SK-N-SH treated with all-trans-retinoic acid at 6 μM for 48 hours (cell line): ENCODE results near the gene FAM114A2.

ENCODE experiments used
- ATAC-seq: fragments of 200-7000 bp; cut with Tn5 transposase; 3 replicates; pipeline ENCODE4 v1.9.1; 2020; ENCODE audit warnings: mild to moderate bottlenecking, moderate library complexity
- ARNTL ChIP-seq: fragments of 450-650 bp; formaldehyde crosslinking; IDR thresholded peaks from 2 replicates; pipeline ENCODE4 v1.5.0; 2020; ENCODE audit warnings: low read depth, mild to moderate bottlenecking, moderate library complexity, borderline replicate concordance
- BACH2 ChIP-seq: fragments of 250-450 bp; sonication (Bioruptor Pico); IDR thresholded peaks from 2 replicates; pipeline ENCODE4 v1.9.0; 2021; ENCODE audit warnings: mild to moderate bottlenecking, borderline replicate concordance
- CSDC2 ChIP-seq: fragments of 250-450 bp; sonication (Bioruptor Pico); IDR thresholded peaks from 2 replicates; pipeline ENCODE4 v1.5.0; 2020; ENCODE audit warnings: mild to moderate bottlenecking, moderate library complexity
- ESRRG ChIP-seq: fragments of 250-450 bp; sonication (Bioruptor Pico); IDR thresholded peaks from 2 replicates; pipeline ENCODE4 v1.6.1; 2021; ENCODE audit warnings: mild to moderate bottlenecking
- GLIS3 ChIP-seq: fragments of 250-450 bp; sonication (Bioruptor Pico); IDR thresholded peaks from 2 replicates; pipeline ENCODE4 v1.5.0; 2020; ENCODE audit warnings: mild to moderate bottlenecking, moderate library complexity
- ISL1 ChIP-seq: fragments of 250-450 bp; sonication (Bioruptor Pico); IDR thresholded peaks from 2 replicates; pipeline ENCODE4 v2.1.2; 2022; ENCODE audit warnings: mild to moderate bottlenecking, moderate library complexity
- OSR1 ChIP-seq: fragments of 250-450 bp; sonication (Bioruptor Pico); IDR thresholded peaks from 2 replicates; pipeline ENCODE4 v1.8.0; 2022; ENCODE audit warnings: moderate library complexity, mild to moderate bottlenecking, inconsistent platforms
- PATZ1 ChIP-seq: fragments of 250-450 bp; sonication (Bioruptor Pico); IDR thresholded peaks from 2 replicates; pipeline ENCODE4 v1.8.0; 2020; ENCODE audit warnings: mild to moderate bottlenecking, moderate library complexity, borderline replicate concordance
- POU6F1 ChIP-seq: fragments of 250-450 bp; sonication (Bioruptor Pico); IDR thresholded peaks from 2 replicates; pipeline ENCODE4 v1.8.0; 2021; ENCODE audit warnings: low read depth, mild to moderate bottlenecking, moderate library complexity, borderline replicate concordance
- PPARA ChIP-seq: fragments of 250-450 bp; sonication (Bioruptor Pico); IDR thresholded peaks from 2 replicates; pipeline ENCODE4 v1.5.0; 2020; ENCODE audit warnings: mild to moderate bottlenecking, borderline replicate concordance
- RARB ChIP-seq: fragments of 250-450 bp; sonication (Bioruptor Pico); IDR thresholded peaks from 2 replicates; pipeline ENCODE4 v1.8.0; 2021; ENCODE audit warnings: mild to moderate bottlenecking, moderate library complexity
- SNAI2 ChIP-seq: fragments of 250-450 bp; sonication (Bioruptor Pico); IDR thresholded peaks from 2 replicates; pipeline ENCODE4 v1.5.0; 2020; ENCODE audit warnings: mild to moderate bottlenecking, moderate library complexity
- TCF4 ChIP-seq: fragments of 250-450 bp; sonication (Bioruptor Pico); IDR thresholded peaks from 2 replicates; pipeline ENCODE4 v1.8.0; 2021; ENCODE audit warnings: mild to moderate bottlenecking, moderate library complexity, borderline replicate concordance
- TOX ChIP-seq: fragments of 250-450 bp; sonication (Bioruptor Pico); IDR thresholded peaks from 2 replicates; pipeline ENCODE4 v1.8.0; 2021; ENCODE audit warnings: mild to moderate bottlenecking, moderate library complexity, borderline replicate concordance
- TSHZ2 ChIP-seq: fragments of 250-450 bp; sonication (Bioruptor Pico); IDR thresholded peaks from 2 replicates; pipeline ENCODE4 v1.5.0; 2020; ENCODE audit warnings: mild to moderate bottlenecking, moderate library complexity
- ZC3H10 ChIP-seq: fragments of 250-450 bp; sonication (Bioruptor Pico); IDR thresholded peaks from 2 replicates; pipeline ENCODE4 v1.5.1; 2021; ENCODE audit warnings: mild to moderate bottlenecking, moderate library complexity
- ZFP3 ChIP-seq: fragments of 250-450 bp; sonication (Bioruptor Pico); IDR thresholded peaks from 2 replicates; pipeline ENCODE4 v1.5.0; 2020; ENCODE audit warnings: mild to moderate bottlenecking, moderate library complexity
- ZFP30 ChIP-seq: fragments of 450-650 bp; formaldehyde crosslinking; IDR thresholded peaks from 2 replicates; pipeline ENCODE4 v1.5.0; 2022; ENCODE audit warnings: mild to moderate bottlenecking, moderate library complexity
- ZNF565 ChIP-seq: fragments of 450-650 bp; formaldehyde crosslinking; conservative IDR thresholded peaks from 2 replicates; pipeline ENCODE4 v1.5.0; 2020; ENCODE audit warnings: low read depth, mild to moderate bottlenecking, moderate library complexity
- ZNF8 ChIP-seq: fragments of 450-650 bp; formaldehyde crosslinking; IDR thresholded peaks from 2 replicates; pipeline ENCODE4 v1.5.0; 2020; ENCODE audit warnings: mild to moderate bottlenecking, moderate library complexity
- TF ChIP-seq, protein P1 (sequence below): fragments of 250-450 bp; sonication (Bioruptor Pico); IDR thresholded peaks from 2 replicates; pipeline ENCODE4 v1.5.1; 2021; ENCODE audit warnings: mild to moderate bottlenecking, moderate library complexity
- TF ChIP-seq, protein P2 (sequence below): fragments of 250-450 bp; sonication (Bioruptor Pico); IDR thresholded peaks from 2 replicates; pipeline ENCODE4 v1.5.1; 2020; ENCODE audit warnings: low read depth, mild to moderate bottlenecking, moderate library complexity

Gene FAM114A2

GRCh38 chr5:154058055-154059038 is 19.6 kb upstream of the FAM114A2 start:
- no peak for ATAC-seq
- TF ChIP-seq TCF4 (CRISPR knock-in tag) (no peak), ZC3H10 (CRISPR knock-in tag) (no peak), TOX (no peak), PATZ1 (CRISPR knock-in tag) (no peak), PPARA (CRISPR knock-in tag) (no peak), POU6F1 (no peak), ESRRG (no peak), TSHZ2 (CRISPR knock-in tag) (no peak), ZFP30 (CRISPR knock-in tag) (no peak), RARB (CRISPR knock-in tag) (no peak), ZFP3 (CRISPR knock-in tag) (no peak), BACH2 (CRISPR knock-in tag) (no peak), CSDC2 (CRISPR knock-in tag) (no peak)

DNA sequence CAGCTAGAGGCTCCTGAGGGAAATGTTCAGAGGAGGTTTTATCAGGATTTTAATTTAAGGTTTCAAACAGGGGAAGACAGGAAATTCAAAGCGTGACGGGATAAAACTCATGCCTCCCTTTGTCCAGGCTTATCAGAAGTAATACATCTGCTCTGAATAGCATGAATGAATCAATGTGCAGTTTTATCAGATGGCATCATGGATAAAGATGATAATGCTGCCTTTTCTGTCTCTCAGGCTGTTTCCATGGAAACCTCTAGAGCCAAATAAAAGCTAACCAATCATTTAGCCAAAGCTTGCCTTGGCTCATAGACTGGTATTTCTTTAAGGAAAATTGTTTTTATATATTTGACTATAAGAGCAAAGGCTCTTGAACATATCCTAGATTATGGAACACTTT is 16.5 kb upstream of the FAM114A2 start:
- no peak for ATAC-seq
- TF ChIP-seq PATZ1 (CRISPR knock-in tag): no peak
- no peak for TF ChIP-seq PPARA (CRISPR knock-in tag)
- no peak for TF ChIP-seq CSDC2 (CRISPR knock-in tag)
- no peak for TF ChIP-seq TOX
- TF ChIP-seq, protein P1, sequence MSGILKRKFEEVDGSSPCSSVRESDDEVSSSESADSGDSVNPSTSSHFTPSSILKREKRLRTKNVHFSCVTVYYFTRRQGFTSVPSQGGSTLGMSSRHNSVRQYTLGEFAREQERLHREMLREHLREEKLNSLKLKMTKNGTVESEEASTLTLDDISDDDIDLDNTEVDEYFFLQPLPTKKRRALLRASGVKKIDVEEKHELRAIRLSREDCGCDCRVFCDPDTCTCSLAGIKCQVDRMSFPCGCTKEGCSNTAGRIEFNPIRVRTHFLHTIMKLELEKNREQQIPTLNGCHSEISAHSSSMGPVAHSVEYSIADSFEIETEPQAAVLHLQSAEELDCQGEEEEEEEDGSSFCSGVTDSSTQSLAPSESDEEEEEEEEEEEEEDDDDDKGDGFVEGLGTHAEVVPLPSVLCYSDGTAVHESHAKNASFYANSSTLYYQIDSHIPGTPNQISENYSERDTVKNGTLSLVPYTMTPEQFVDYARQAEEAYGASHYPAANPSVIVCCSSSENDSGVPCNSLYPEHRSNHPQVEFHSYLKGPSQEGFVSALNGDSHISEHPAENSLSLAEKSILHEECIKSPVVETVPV: no peak
- no peak for TF ChIP-seq ARNTL
- no peak for TF ChIP-seq ZFP3 (CRISPR knock-in tag)
- no peak for TF ChIP-seq SNAI2 (CRISPR knock-in tag)
- no peak for TF ChIP-seq BACH2 (CRISPR knock-in tag)
- TF ChIP-seq ZNF565 (CRISPR knock-in tag): no peak
- TF ChIP-seq ISL1 (CRISPR knock-in tag): no peak
- no peak for TF ChIP-seq OSR1
- TF ChIP-seq, all 23 proteins: peak for 0

- ATAC-seq: no peak
- TF ChIP-seq ESRRG: no peak
- no peak for TF ChIP-seq CSDC2 (CRISPR knock-in tag)
- no peak for TF ChIP-seq ZNF565 (CRISPR knock-in tag)
- TF ChIP-seq ZNF8: no peak
- TF ChIP-seq, protein P2, sequence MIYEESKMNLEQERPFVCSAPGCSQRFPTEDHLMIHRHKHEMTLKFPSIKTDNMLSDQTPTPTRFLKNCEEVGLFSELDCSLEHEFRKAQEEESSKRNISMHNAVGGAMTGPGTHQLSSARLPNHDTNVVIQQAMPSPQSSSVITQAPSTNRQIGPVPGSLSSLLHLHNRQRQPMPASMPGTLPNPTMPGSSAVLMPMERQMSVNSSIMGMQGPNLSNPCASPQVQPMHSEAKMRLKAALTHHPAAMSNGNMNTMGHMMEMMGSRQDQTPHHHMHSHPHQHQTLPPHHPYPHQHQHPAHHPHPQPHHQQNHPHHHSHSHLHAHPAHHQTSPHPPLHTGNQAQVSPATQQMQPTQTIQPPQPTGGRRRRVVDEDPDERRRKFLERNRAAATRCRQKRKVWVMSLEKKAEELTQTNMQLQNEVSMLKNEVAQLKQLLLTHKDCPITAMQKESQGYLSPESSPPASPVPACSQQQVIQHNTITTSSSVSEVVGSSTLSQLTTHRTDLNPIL (CRISPR knock-in tag): no peak
- TF ChIP-seq ZFP30 (CRISPR knock-in tag): no peak
- no peak for TF ChIP-seq ZC3H10 (CRISPR knock-in tag)
- no peak for TF ChIP-seq TSHZ2 (CRISPR knock-in tag)
- TF ChIP-seq TCF4 (CRISPR knock-in tag): no peak
- no peak for TF ChIP-seq RARB (CRISPR knock-in tag)
- no peak for TF ChIP-seq ARNTL
- no peak for TF ChIP-seq GLIS3
- TF ChIP-seq OSR1: no peak
- no peak for TF ChIP-seq TOX
Measured at GRCh38 chr5:154053468-154053867, 14.8 kb upstream of the FAM114A2 start.
